Spleen (tissue), 7 donors: ENCODE data around the gene CAMK2G.

Experiments
- CTCF ChIP-seq, 11 experiments: fragments of 200-600 bp in 7 of 11; fragments of 450-650 bp in 4 of 11; sonication (generic) in 4 of 11; IDR thresholded peaks in 8 of 11; conservative IDR thresholded peaks in 3 of 11; 1 replicate in 7 of 11; 2 replicates in 4 of 11; pipeline versions ENCODE4 v1.4.0 to v1.8.0; 2016 to 2021; ENCODE audit warnings: antibody characterized with exemption in 11 of 11, inconsistent platforms in 4 of 11, mild to moderate bottlenecking in 1 of 11
- POLR2AphosphoS5 ChIP-seq, 3 donors: sonication (generic); formaldehyde crosslinking; IDR thresholded peaks; one replicate each; pipeline ENCODE4 v1.5.1; 2017; ENCODE audit warnings: antibody characterized with exemption in 3 of 3
- donor health status: DM: no; HTN: no; CAD: no; lungs with moderate emphysema.
- donor health status: DM: no; HTN: no; CAD: no.
- donor health status: DM: no; HTN: no; CAD: no.

GRCh38 chr10:73828161-73828560 is 46.2 kb downstream of the CAMK2G start:
- no peak for TF ChIP-seq CTCF (IDR thresholded peaks at IDR 0.05 in 8 of 11, conservative IDR thresholded peaks at IDR 0.05 in 3 of 11)
- TF ChIP-seq POLR2AphosphoS5 (IDR thresholded peaks at IDR 0.05): no peak
